DOHH2 (cell line): Measurements from ENCODE around the gene DUSP16.

Experiments
- H3F3A ChIP-seq: fragments of 200-600 bp; sonication (generic), shearing (Covaris generic); 2 replicates; pipeline ENCODE4 v1.6.0; 2016; ENCODE audit warnings: antibody characterized with exemption, mild to moderate bottlenecking; ENCODE audit not compliant: control insufficient read depth, insufficient read depth
- H3K27ac ChIP-seq: fragments of 200-600 bp; sonication (generic); 2 replicates; pipeline ENCODE4 v1.5.1; 2014; ENCODE audit warnings: low read depth, mild to moderate bottlenecking, low read length, moderate library complexity
- H3K27me3 ChIP-seq: fragments of 200-600 bp; sonication (generic); 2 replicates; pipeline ENCODE4 v1.6.1; 2014; ENCODE audit warnings: mild to moderate bottlenecking, low read length, mixed read lengths; ENCODE audit not compliant: control insufficient read depth
- H3K36me3 ChIP-seq: fragments of 200-600 bp; sonication (generic); 2 replicates; pipeline ENCODE4 v1.6.1; 2014; ENCODE audit warnings: mild to moderate bottlenecking, low read length, moderate library complexity, mixed read lengths; ENCODE audit not compliant: control insufficient read depth
- H3K4me1 ChIP-seq: fragments of 200-600 bp; sonication (generic); 2 replicates; pipeline ENCODE4 v1.6.1; 2014; ENCODE audit warnings: mild to moderate bottlenecking, low read length, mixed read lengths; ENCODE audit not compliant: control insufficient read depth
- H3K4me2 ChIP-seq: fragments of 200-600 bp; sonication (generic); 2 replicates; pipeline ENCODE4 v1.6.0; 2014; ENCODE audit warnings: mild to moderate bottlenecking, low read length, moderate library complexity
- H3K4me3 ChIP-seq: fragments of 200-600 bp; sonication (generic); 2 replicates; pipeline ENCODE4 v1.5.1; 2014; ENCODE audit warnings: mild to moderate bottlenecking, low read length, mixed read lengths
- H3K79me2 ChIP-seq: fragments of 200-600 bp; sonication (generic); 2 replicates; pipeline ENCODE4 v1.6.1; 2014; ENCODE audit warnings: mild to moderate bottlenecking, low read length, mixed read lengths; ENCODE audit not compliant: control insufficient read depth
- H3K9me2 ChIP-seq: fragments of 200-600 bp; sonication (generic); replicated peaks from 2 replicates; pipeline ENCODE4 v1.6.1; 2014; ENCODE audit warnings: mild to moderate bottlenecking, low read length, mixed read lengths; ENCODE audit not compliant: control insufficient read depth
- H3K9me3 ChIP-seq: fragments of 200-600 bp; sonication (generic); 2 replicates; pipeline ENCODE4 v1.6.1; 2014; ENCODE audit warnings: antibody characterized with exemption, low read length, mixed read lengths; ENCODE audit not compliant: control insufficient read depth, insufficient read depth
- H4K20me1 ChIP-seq: fragments of 200-600 bp; sonication (generic); 2 replicates; pipeline ENCODE4 v1.6.0; 2014; ENCODE audit warnings: low read depth, mild to moderate bottlenecking, antibody characterized with exemption, low read length, moderate library complexity; ENCODE audit not compliant: control insufficient read depth, insufficient read depth
- EZH2phosphoT487 ChIP-seq: fragments of 200-600 bp; sonication (generic); IDR thresholded peaks from 2 replicates; pipeline ENCODE4 v1.6.1; 2017; ENCODE audit warnings: borderline replicate concordance, mild to moderate bottlenecking, antibody characterized with exemption, low read length, moderate library complexity, mixed read lengths
- TF ChIP-seq, protein P1 (sequence below): fragments of 200-600 bp; sonication (generic); IDR thresholded peaks from one replicate; pipeline ENCODE4 v1.5.1; 2014; ENCODE audit warnings: antibody characterized with exemption, mild to moderate bottlenecking, low read depth, low read length; ENCODE audit not compliant: poor library complexity, severe bottlenecking

DUSP16 gene

GRCh38 chr12:12453635-12454034 is 109.0 kb downstream of the DUSP16 start:
- H3F3A ChIP-seq: no peaks in the 10 kb centered on the region
- no peaks in the 10 kb centered on the region for H3K4me1 ChIP-seq
- no peak overlapping the region for H3K27ac ChIP-seq
- no peak overlapping the region for H3K4me3 ChIP-seq
- TF ChIP-seq, protein P1, sequence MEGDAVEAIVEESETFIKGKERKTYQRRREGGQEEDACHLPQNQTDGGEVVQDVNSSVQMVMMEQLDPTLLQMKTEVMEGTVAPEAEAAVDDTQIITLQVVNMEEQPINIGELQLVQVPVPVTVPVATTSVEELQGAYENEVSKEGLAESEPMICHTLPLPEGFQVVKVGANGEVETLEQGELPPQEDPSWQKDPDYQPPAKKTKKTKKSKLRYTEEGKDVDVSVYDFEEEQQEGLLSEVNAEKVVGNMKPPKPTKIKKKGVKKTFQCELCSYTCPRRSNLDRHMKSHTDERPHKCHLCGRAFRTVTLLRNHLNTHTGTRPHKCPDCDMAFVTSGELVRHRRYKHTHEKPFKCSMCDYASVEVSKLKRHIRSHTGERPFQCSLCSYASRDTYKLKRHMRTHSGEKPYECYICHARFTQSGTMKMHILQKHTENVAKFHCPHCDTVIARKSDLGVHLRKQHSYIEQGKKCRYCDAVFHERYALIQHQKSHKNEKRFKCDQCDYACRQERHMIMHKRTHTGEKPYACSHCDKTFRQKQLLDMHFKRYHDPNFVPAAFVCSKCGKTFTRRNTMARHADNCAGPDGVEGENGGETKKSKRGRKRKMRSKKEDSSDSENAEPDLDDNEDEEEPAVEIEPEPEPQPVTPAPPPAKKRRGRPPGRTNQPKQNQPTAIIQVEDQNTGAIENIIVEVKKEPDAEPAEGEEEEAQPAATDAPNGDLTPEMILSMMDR: no peak
- no peak for TF ChIP-seq EZH2phosphoT487
- no peaks in the 10 kb centered on the region for H4K20me1 ChIP-seq
- no peaks in the 10 kb centered on the region for H3K79me2 ChIP-seq
- no peak overlapping the region for H3K4me2 ChIP-seq
- no peaks in the 10 kb centered on the region for H3K36me3 ChIP-seq
- H3K9me2 ChIP-seq: no peaks in the 10 kb centered on the region
- H3K9me3 ChIP-seq: no peaks in the 10 kb centered on the region
- H3K27me3 ChIP-seq: no peaks in the 10 kb centered on the region

GRCh38 chr12:12452326-12452902 is 110.2 kb downstream of the DUSP16 start:
- no peak for TF ChIP-seq EZH2phosphoT487
- TF ChIP-seq, protein P1: no peak

DNA sequence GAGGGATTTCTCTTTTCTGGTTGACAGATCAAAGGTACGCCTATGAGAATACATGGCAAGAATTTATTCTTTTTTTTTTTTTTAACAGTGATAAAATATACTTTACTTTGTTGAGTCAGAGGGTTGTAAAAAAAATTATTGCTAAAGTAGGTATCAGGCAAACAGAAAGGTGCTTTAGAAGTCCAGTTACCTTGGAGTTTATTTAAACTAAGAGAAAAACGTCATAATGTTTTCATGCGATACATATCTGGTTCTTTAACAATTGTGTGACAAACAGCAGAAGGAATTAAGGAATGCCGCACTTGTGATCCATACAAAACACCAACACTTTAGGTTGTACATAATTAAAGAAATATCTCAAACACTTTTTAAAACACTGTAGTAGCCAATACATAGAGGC is 111.6 kb downstream of the DUSP16 start:
- no peak overlapping the region for H3K27ac ChIP-seq

More at GRCh38 chr12:12452326-12452902, 110.2 kb downstream of the DUSP16 start:
- H3K4me1 ChIP-seq: no peaks in the 10 kb centered on the region
- H3K36me3 ChIP-seq: no peaks in the 10 kb centered on the region
- H3K4me2 ChIP-seq: no peak overlapping the region
- H3F3A ChIP-seq: no peaks in the 10 kb centered on the region
- no peak overlapping the region for H3K27ac ChIP-seq
- no peaks in the 10 kb centered on the region for H3K9me2 ChIP-seq
- H3K79me2 ChIP-seq: no peaks in the 10 kb centered on the region
- no peaks in the 10 kb centered on the region for H4K20me1 ChIP-seq
- no peak overlapping the region for H3K4me3 ChIP-seq
- no peaks in the 10 kb centered on the region for H3K27me3 ChIP-seq
- no peaks in the 10 kb centered on the region for H3K9me3 ChIP-seq

More for the DNA sequence above, 111.6 kb downstream of the DUSP16 start:
- TF ChIP-seq, protein P1: no peak
- no peak for TF ChIP-seq EZH2phosphoT487
- H3K79me2 ChIP-seq: no peaks in the 10 kb centered on the region
- no peaks in the 10 kb centered on the region for H3K4me1 ChIP-seq
- H3K4me3 ChIP-seq: no peak overlapping the region
- no peaks in the 10 kb centered on the region for H3K9me2 ChIP-seq
- no peaks in the 10 kb centered on the region for H3F3A ChIP-seq
- H3K36me3 ChIP-seq: no peaks in the 10 kb centered on the region
- no peak overlapping the region for H3K4me2 ChIP-seq
- no peaks in the 10 kb centered on the region for H3K9me3 ChIP-seq
- no peaks in the 10 kb centered on the region for H3K27me3 ChIP-seq
- no peaks in the 10 kb centered on the region for H4K20me1 ChIP-seq
